Activated CD8-positive, alpha-beta memory T cell treated with anti-CD3 and anti-CD28 coated beads, Interleukin-2, amount 50 U/mL, for 4 hours (primary cell): ENCODE measurements around the gene VSX2.
A peak's percentile ranks its signal among the peaks of the same experiment; 100 is the strongest.

Experiments used
- DNase-seq: peaks from one replicate; pipeline ENCODE4 v3.0.0-alpha.2; 2020

VSX2 gene

GRCh38 chr14:74223016-74223415 lies 16.2 kb upstream of the VSX2 start:
- DNase-seq = no peak

GRCh38 chr14:74231784-74232183 lies 7.5 kb upstream of the VSX2 start:
- no peak for DNase-seq

GRCh38 chr14:74235017-74235416 lies 4.2 kb upstream of the VSX2 start:
- no peak for DNase-seq

- DNase-seq = no peak
These were observed 1.8 kb upstream of the VSX2 start for GRCh38 chr14:74237441-74237840.

- no peak for DNase-seq
These were observed 872 bp downstream of the VSX2 start for GRCh38 chr14:74239848-74240793.

GRCh38 chr14:74240794-74241651 lies 1.8 kb downstream of the VSX2 start:
- DNase-seq = no peak

GRCh38 chr14:74241652-74242017 lies 2.4 kb downstream of the VSX2 start:
- no peak for DNase-seq

GRCh38 chr14:74242021-74242779 lies 3.0 kb downstream of the VSX2 start:
- DNase-seq = no peak

- no peak for DNase-seq
These were observed 3.5 kb downstream of the VSX2 start for GRCh38 chr14:74242780-74243042.

- no peak for DNase-seq
These were observed 3.8 kb downstream of the VSX2 start for GRCh38 chr14:74243051-74243450.

GRCh38 chr14:74244115-74244514 lies 4.9 kb downstream of the VSX2 start:
- DNase-seq = no peak

GRCh38 chr14:74245292-74245691 lies 6.0 kb downstream of the VSX2 start:
- no peak for DNase-seq

- no peak for DNase-seq
These were observed 7.3 kb downstream of the VSX2 start for GRCh38 chr14:74246542-74246941.

GRCh38 chr14:74248017-74248416 lies 8.8 kb downstream of the VSX2 start:
- DNase-seq = no peak

GRCh38 chr14:74249433-74250375 lies 10.5 kb downstream of the VSX2 start:
- no peak for DNase-seq

GRCh38 chr14:74255281-74255680 lies 16.0 kb downstream of the VSX2 start:
- DNase-seq = no peak

- peak; percentile 63 for DNase-seq
These were observed 18.1 kb downstream of the VSX2 start for GRCh38 chr14:74257078-74257940.

GRCh38 chr14:74257941-74258763 lies 18.9 kb downstream of the VSX2 start:
- DNase-seq = no peak

- DNase-seq = no peak
These were observed 19.5 kb downstream of the VSX2 start for GRCh38 chr14:74258764-74259035.

- DNase-seq = no peak
These were observed 20.3 kb downstream of the VSX2 start for GRCh38 chr14:74259513-74259912.
